Activated CD4-positive, alpha-beta memory T cell treated with anti-CD3 and anti-CD28 coated beads, Interleukin-2, amount 10 ng/mL, durations not matched to agents 7 days and 5 days (primary cell): ENCODE results near the gene PHB1. TPM values are rescaled to one million over a fixed set of nuclear protein-coding genes. Genes with fewer than 3 reads are reported as not detected.

Experiments used
- CTCF ChIA-PET: fragments of 350-600 bp; sonication (Branson Sonifier 250); formaldehyde crosslinking; loops from one replicate; lab custom pipeline; 2021; ENCODE audit warnings: antibody characterized with exemption, inconsistent platforms; lab: Charles Lee
- POLR2A ChIA-PET: fragments of 350-600 bp; sonication (Branson Sonifier 250); formaldehyde crosslinking; loops from one replicate; lab custom pipeline; 2021; ENCODE audit warnings: antibody characterized with exemption; lab: Charles Lee
- DNase-seq: peaks from one replicate; pipeline ENCODE4 v3.0.0-alpha.2; 2020
- H3K27ac Mint-ChIP-seq: one replicate; pipeline ENCODE4 v1.8.0; 2021; ENCODE audit warnings: mild to moderate bottlenecking, mixed read lengths
- H3K27me3 Mint-ChIP-seq: one replicate; pipeline ENCODE4 v1.8.0; 2021; ENCODE audit warnings: mixed read lengths
- H3K36me3 Mint-ChIP-seq: one replicate; pipeline ENCODE4 v1.8.0; 2021; ENCODE audit warnings: low read depth, mixed read lengths
- H3K4me1 Mint-ChIP-seq: one replicate; pipeline ENCODE4 v1.8.0; 2021; ENCODE audit warnings: mixed read lengths
- H3K4me3 Mint-ChIP-seq: one replicate; pipeline ENCODE4 v1.8.0; 2021; ENCODE audit warnings: mild to moderate bottlenecking, mixed read lengths
- H3K9me3 Mint-ChIP-seq: one replicate; pipeline ENCODE4 v1.8.0; 2021; ENCODE audit warnings: mixed read lengths
- total RNA-seq, 2 experiments: library from RNA; stranded (reverse); gene quantifications; one replicate each; pipeline ENCODE4 v1.2.3, GENCODE V29; 2021

Gene PHB1
- total RNA-seq, 2 experiments from 2014 or later = 103 to 105 TPM

DNA sequence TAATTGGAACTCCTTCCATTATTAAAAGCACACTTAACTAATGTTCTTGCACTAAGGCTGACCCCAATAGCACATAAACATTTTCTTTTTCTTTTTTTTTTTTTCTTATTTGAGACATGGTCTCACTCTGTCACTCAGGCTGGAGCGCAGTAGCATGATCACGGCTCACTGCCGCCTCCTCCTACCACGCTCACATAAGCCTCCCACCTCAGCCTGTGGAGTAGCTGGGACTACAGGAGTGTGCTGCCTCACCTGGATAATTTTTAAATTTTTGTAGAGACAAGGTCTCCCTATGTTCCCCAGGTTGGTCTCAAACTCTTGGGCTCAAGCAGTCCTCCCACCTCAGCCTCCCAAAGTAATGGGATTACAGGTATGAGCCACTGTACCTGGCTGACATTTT lies 51.4 kb downstream of the PHB1 start:
- no peaks in the 10 kb centered on the region for H3K9me3 Mint-ChIP-seq
- DNase-seq = no peak
- no peak overlapping the region for H3K4me3 Mint-ChIP-seq
- peaks cover 58% of the 10 kb centered on the region for H3K4me1 Mint-ChIP-seq
- no peaks in the 10 kb centered on the region for H3K27me3 Mint-ChIP-seq
- POLR2A ChIA-PET = interaction anchor here (0.9 to 6.8 kb wide), 5 partner anchors 16 to 42 kb away, joined by 3 to 124 read pairs (median 6); no protein-coding TSS in a partner anchor
- H3K36me3 Mint-ChIP-seq = peaks cover 19% of the 10 kb centered on the region
- H3K27ac Mint-ChIP-seq = no peak overlapping the region
- CTCF ChIA-PET = interaction anchor here (1.2 kb wide), 2 partner anchors 34 to 193 kb away, joined by 3 read pairs; no protein-coding TSS in a partner anchor

DNA sequence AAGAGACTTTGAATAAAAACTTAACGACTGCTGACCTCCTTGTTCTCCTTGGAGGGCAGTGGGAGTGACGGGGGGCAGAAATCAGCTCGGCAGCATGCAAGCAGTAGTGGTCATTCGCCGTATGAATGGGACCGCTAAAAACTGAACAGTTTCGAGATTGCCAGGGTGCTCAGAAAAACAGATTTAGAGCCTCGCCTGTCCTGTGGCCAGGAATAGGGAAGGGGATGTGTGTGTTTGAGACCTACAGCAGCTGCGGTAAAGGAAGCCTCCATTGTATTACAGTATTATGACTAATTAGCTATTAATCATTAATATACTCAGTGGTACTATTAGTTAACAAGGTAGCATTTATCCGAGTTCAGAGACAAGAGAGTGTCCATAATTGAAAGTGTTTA lies 52.0 kb downstream of the PHB1 start:
- POLR2A ChIA-PET = interaction anchor here (0.7 to 6.8 kb wide), 7 partner anchors 16 to 44 kb away, joined by 3 to 124 read pairs (median 4); no protein-coding TSS in a partner anchor
- CTCF ChIA-PET = interaction anchor here (1.2 kb wide), 2 partner anchors 34 to 194 kb away, joined by 3 read pairs; no protein-coding TSS in a partner anchor
- no peaks in the 10 kb centered on the region for H3K27me3 Mint-ChIP-seq
- peaks cover 60% of the 10 kb centered on the region for H3K4me1 Mint-ChIP-seq
- DNase-seq = no peak
- peak overlapping the region; percentile 78 for H3K4me3 Mint-ChIP-seq
- peaks cover 19% of the 10 kb centered on the region for H3K36me3 Mint-ChIP-seq
- H3K9me3 Mint-ChIP-seq = no peaks in the 10 kb centered on the region
- H3K27ac Mint-ChIP-seq = peak overlapping the region; percentile 75

DNA sequence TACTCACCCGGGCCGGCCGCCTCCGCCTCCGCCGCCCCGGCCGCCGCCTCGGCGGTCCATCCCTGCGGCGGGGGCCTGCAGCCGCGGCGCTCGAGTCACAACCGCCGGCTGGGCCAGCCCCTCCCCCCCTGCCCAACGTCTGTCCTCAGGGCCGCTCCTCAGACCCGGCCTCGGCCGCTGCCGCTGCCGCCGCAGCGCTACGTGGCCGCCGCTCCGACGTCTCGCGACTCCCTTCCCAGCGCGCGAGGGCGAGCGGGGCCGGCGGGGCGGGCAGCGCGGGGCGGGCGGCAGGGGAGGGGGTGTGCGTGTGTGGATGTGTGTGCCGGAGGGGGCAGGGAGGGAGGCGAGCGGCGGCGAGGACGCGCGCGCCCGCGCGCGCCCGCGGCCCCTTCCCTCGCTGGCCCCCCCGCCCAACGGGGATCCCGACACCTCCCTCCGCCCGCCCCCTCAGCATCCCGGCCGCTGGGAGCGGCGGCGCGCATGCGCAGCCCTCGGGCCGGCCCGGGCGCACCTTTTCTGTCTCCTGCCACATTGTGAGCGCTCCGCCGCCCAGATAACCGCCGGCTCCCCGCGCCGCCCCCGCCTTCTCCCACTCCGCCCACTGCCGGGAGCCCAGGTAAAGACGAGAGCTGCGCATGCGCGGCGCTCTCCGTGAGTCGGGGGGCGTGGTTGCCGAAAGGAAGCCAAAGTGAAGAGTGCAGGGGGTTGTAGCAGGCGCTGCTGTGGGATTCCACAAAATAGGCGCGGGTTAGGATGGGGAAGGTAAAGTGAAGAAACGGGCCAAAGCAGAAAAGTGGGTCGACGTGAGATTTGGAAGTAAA lies 52.6 kb downstream of the PHB1 start, which contains the start of gene ZNF652:
Gene ZNF652 (minus strand): TSS at position 349 of the 821 bp plus-strand sequence. CDS start 44,525 bp downstream, outside the sequence.
- H3K9me3 Mint-ChIP-seq = no peaks in the 10 kb centered on the region
- ChIA-PET POLR2A (interaction anchor here (0.7 to 6.8 kb wide), 18 partner anchors 14 to 378 kb away, joined by 3 to 124 read pairs (median 4); partner anchors contain the start of gene PHB1), CTCF (interaction anchor here (1.2 to 3.9 kb wide), 3 partner anchors 35 to 194 kb away, joined by 3 to 19 read pairs (median 3); no protein-coding TSS in a partner anchor)
- peak within 1 kb of the TSS; percentile 95 for H3K4me3 Mint-ChIP-seq
- peak; percentile 97 for DNase-seq
- peak within 1 kb of the TSS; percentile 95 for H3K27ac Mint-ChIP-seq
- H3K27me3 Mint-ChIP-seq = no peaks in the 10 kb centered on the region
- peaks cover 63% of the 10 kb centered on the region for H3K4me1 Mint-ChIP-seq
- H3K36me3 Mint-ChIP-seq = peaks cover 19% of the 10 kb centered on the region

DNA sequence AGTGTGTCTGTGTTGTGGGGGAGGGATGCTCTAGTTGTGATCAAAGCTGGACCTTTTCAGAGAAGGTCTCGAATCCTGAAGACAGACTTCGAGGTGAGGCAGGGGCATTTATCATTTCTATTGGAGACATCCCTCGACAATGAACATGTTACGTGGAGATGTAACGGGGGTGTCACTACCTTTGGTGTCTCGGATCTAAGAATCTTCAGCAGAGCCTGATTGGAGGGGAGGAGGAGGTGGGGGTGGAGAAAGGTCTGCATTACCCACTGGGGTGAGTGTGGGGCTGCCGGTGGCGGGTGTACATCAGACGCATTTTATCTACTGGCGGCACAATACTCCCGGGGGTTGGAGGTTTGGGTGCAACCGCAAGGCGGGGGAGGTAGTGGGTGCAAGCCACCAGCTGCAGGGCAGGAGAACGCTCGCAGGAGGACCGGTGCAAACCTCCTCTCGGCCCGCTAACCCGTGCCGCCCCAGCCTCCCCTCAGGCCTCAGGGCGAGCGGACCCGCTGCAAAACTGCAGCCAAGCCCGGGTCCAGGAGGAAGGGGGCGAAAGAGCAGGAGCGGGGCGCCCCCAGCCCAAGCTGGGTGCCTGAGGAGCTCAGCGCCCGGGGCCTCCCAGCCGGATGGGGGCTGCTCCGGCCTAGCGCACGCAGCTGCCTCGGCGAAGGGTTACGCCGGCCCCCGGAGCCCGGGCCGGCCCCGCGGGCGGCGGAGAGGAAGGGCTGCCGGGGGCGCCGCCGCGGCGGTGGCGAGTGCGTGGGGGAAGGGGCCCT lies 53.4 kb downstream of the PHB1 start:
- CTCF ChIA-PET = interaction anchor here (0.6 to 4.1 kb wide), 6 partner anchors 9 to 181 kb away, joined by 3 to 28 read pairs (median 6); no protein-coding TSS in a partner anchor
- POLR2A ChIA-PET = interaction anchor here (0.6 to 6.8 kb wide), 16 partner anchors 9 to 379 kb away, joined by 3 to 124 read pairs (median 5); partner anchors contain the start of gene PHB1
- Mint-ChIP-seq H3K4me3 (peak overlapping the region; percentile 95), H3K27ac (peak overlapping the region; percentile 95), H3K9me3 (no peaks in the 10 kb centered on the region), H3K4me1 (peaks cover 62% of the 10 kb centered on the region), H3K36me3 (peaks cover 17% of the 10 kb centered on the region), H3K27me3 (no peaks in the 10 kb centered on the region)
- peak; percentile 86 for DNase-seq

DNA sequence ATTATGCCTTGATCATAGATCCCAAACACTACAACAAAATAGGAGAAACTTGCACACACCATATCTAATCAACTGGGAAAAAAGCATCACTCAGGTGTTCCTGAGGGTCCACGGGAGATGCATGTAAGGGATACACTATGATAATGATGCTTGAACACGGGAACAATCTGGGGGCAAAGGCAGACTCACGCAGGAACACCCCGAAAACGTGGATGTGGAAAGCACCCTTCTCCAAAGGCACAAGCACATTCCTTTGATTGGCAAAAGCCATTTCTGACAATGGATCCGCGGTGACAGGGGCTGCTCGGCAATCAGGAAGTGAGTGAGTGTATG lies 53.9 kb downstream of the PHB1 start:
- no peak for DNase-seq
- H3K4me3 Mint-ChIP-seq = peak overlapping the region; percentile 95
- H3K4me1 Mint-ChIP-seq = peaks cover 57% of the 10 kb centered on the region

DNA sequence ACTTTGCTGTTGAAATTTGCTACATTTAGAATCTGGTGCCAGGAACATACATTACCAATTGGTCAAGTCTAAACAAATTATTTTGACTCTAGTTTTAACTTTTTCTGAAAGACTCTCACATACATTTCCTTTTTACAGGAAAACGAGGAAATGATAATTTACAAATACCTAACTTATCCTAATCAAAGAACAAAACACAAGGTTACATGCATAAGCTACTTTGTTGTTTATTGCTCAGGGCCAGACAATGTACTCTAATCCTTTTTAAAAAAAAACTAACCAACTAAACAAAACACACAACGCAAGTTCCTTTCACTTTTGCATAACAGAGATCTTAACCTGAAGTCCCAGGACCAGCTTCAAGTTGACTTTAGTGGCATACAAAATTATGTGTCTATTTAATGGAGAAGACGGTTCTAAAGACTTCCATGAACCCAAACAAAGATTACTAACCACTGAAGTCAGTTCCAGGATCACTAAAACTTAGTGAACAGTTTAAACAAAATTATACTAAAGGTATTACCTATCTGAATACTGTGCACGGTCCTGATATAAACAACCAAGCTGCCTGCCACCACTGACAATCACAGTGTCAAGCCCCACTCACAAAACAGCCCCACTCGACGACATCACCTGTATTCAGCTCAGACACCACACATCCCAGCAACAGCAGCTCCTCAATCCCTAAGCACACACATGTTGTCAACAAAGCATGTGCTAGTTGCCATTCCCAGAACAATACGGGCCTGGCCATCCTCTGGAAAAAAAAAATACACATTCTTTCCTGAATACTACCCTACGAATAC lies 54.5 kb downstream of the PHB1 start:
- H3K4me3 Mint-ChIP-seq = peak overlapping the region; percentile 95
- peak overlapping the region; percentile 95 for H3K27ac Mint-ChIP-seq
- ChIA-PET POLR2A (interaction anchor here (0.6 to 6.8 kb wide), 15 partner anchors 8 to 316 kb away, joined by 3 to 124 read pairs (median 6); partner anchors contain the start of gene PHB1), CTCF (interaction anchor here (0.6 to 4.1 kb wide), 10 partner anchors 8 to 179 kb away, joined by 3 to 28 read pairs (median 4); partner anchors contain the start of gene PHB1)
- no peak for DNase-seq
- H3K27me3 Mint-ChIP-seq = no peaks in the 10 kb centered on the region
- H3K9me3 Mint-ChIP-seq = no peaks in the 10 kb centered on the region
- peaks cover 52% of the 10 kb centered on the region for H3K4me1 Mint-ChIP-seq
- peaks cover 15% of the 10 kb centered on the region for H3K36me3 Mint-ChIP-seq

More for the DNA sequence above, 53.9 kb downstream of the PHB1 start:
- H3K27ac Mint-ChIP-seq = peak overlapping the region; percentile 95
- H3K27me3 Mint-ChIP-seq = no peaks in the 10 kb centered on the region
- ChIA-PET POLR2A (interaction anchor here (0.6 to 6.8 kb wide), 13 partner anchors 9 to 315 kb away, joined by 3 to 124 read pairs (median 5); partner anchors contain the start of gene PHB1), CTCF (interaction anchor here (0.6 to 4.1 kb wide), 8 partner anchors 9 to 180 kb away, joined by 3 to 28 read pairs (median 6); no protein-coding TSS in a partner anchor)
- H3K36me3 Mint-ChIP-seq = peaks cover 18% of the 10 kb centered on the region
- no peaks in the 10 kb centered on the region for H3K9me3 Mint-ChIP-seq

DNA sequence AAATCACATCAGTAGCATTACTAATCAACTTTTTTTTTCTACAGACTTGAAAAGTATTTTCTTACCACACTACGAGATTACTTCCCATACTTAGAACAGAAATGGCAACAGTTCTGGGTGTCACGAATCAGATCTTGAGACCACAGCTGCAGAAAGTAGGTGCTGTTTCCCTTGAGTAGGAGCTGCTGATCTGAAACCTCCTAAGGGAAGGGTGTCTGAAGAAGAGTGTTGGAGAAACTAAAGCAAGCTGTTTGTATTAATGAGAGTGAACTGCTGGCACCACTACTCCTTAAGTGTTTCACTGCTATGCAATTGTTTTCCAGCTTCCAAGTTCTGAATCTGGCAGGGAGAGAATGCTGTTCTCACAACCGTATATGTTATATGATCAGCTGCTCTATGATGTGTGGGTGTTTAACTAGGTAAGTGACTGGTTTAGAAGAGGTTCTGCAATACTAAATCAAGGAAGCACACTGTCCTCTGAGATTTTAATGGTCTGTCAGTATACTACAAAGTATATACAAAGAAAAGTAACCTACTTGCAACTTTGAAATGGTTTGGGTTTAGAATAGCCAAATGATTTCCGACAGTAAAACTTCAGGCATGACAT lies 55.9 kb downstream of the PHB1 start:
- DNase-seq = no peak
- POLR2A ChIA-PET = interaction anchor here (1.0 to 6.8 kb wide), 9 partner anchors 10 to 166 kb away, joined by 3 to 124 read pairs (median 9); no protein-coding TSS in a partner anchor
- CTCF ChIA-PET = interaction anchor here (1.0 to 4.1 kb wide), 7 partner anchors 9 to 199 kb away, joined by 3 to 28 read pairs (median 3); no protein-coding TSS in a partner anchor
- Mint-ChIP-seq H3K27ac (peak overlapping the region; percentile 77), H3K4me1 (peaks cover 45% of the 10 kb centered on the region), H3K4me3 (peak overlapping the region; percentile 54), H3K9me3 (no peaks in the 10 kb centered on the region), H3K36me3 (peaks cover 15% of the 10 kb centered on the region), H3K27me3 (no peaks in the 10 kb centered on the region)

DNA sequence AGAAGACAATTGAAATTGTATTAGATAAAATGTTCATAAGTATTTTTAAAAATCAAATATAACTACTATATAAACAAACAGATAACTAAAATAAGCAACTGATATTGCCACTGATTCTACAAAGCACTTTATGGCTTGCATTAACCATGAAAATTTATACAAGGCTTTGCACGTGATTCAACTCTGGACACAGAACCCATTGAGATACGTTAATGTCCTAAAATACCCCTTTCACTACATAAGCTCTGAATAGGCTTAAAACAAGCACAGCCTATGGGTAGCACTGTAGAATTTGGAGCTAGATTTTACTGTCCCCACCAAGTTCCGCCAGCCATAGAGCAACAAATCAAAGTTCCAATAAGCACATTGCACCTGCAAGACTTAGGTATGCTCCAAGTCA lies 57.2 kb downstream of the PHB1 start:
- DNase-seq = no peak
- Mint-ChIP-seq H3K36me3 (peaks cover 18% of the 10 kb centered on the region), H3K27ac (peak overlapping the region; percentile 77), H3K27me3 (no peaks in the 10 kb centered on the region), H3K4me1 (peaks cover 50% of the 10 kb centered on the region), H3K4me3 (no peak overlapping the region), H3K9me3 (no peaks in the 10 kb centered on the region)
- ChIA-PET POLR2A (interaction anchor here (1.4 to 6.8 kb wide), 6 partner anchors 9 to 165 kb away, joined by 3 to 124 read pairs (median 32); no protein-coding TSS in a partner anchor), CTCF (interaction anchor here (0.7 to 4.1 kb wide), 3 partner anchors 13 to 41 kb away, joined by 4 to 28 read pairs (median 4); no protein-coding TSS in a partner anchor)

DNA sequence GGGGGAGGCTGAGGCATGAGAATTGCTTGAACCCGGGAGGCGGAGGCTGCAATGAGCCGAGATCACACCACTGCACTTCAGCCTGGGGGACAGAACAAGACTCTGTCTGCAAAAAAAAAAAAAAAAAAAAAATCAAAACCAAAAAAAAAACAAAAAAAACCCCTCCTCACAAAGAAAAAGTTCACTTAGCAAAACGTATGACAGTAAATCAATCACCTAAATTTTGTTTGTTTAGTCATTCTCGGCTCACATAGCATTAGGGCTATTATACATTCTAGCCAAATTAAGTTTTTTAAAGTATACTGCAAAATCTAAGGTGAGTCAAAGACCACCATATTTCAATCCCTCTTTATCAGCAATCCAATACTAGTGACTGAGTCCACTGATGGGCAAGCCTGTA lies 58.4 kb downstream of the PHB1 start:
- Mint-ChIP-seq H3K9me3 (no peaks in the 10 kb centered on the region), H3K4me3 (no peak overlapping the region), H3K27me3 (no peaks in the 10 kb centered on the region), H3K36me3 (peaks cover 18% of the 10 kb centered on the region), H3K4me1 (peaks cover 47% of the 10 kb centered on the region), H3K27ac (no peak overlapping the region)
- DNase-seq = no peak
- CTCF ChIA-PET = interaction anchor here (1.2 kb wide), 1 partner anchor 14 kb away, joined by 3 read pairs; no protein-coding TSS in a partner anchor
- POLR2A ChIA-PET = interaction anchor here (6.6 kb wide), 1 partner anchor 14 kb away, joined by 124 read pairs; no protein-coding TSS in a partner anchor
